Activated effector memory CD4-positive, alpha-beta T cell treated with Interleukin-2 at 50 U/mL for 16 hours (primary cell): ENCODE data around the gene MAST4.

Experiments
- DNase-seq: peaks from one replicate; pipeline ENCODE4 v3.0.0-alpha.2; 2020

Gene MAST4

DNA sequence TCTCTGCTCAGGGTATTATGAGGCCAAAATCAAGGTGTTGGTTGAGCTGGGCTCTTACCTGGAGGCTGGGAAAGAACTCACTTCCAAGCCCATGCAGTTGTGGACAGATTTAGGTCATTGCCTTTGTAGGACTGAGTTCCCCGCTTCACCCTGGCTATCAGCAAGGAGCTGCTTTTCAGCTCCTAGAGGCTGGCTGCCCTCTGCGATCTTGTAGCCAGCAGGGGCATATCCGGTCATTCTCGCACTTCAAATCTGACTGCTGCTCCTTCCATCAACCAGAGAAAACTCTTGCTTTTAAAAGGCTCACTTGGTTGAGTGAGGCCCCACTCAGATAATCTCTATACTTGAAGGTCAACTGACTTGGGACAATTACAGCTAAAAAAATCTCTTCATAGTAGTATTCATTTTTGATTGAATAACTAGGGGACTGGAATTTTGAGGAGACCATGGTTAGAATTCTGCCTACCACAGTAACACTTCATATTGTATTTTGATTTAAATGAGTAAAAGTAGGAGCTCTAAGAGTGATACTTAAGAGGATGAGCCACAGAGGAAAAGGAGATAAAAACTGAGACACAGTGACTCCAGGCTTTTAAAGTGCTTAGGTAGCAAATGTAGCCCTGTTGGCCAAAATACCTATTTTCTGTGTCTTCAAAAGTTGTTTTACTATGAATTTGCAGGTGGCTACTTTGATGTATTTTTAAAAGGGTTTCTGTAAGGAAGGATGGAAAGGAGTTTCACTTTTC lies 463.0 kb downstream of the MAST4 start:
- DNase-seq, result no peak

DNA sequence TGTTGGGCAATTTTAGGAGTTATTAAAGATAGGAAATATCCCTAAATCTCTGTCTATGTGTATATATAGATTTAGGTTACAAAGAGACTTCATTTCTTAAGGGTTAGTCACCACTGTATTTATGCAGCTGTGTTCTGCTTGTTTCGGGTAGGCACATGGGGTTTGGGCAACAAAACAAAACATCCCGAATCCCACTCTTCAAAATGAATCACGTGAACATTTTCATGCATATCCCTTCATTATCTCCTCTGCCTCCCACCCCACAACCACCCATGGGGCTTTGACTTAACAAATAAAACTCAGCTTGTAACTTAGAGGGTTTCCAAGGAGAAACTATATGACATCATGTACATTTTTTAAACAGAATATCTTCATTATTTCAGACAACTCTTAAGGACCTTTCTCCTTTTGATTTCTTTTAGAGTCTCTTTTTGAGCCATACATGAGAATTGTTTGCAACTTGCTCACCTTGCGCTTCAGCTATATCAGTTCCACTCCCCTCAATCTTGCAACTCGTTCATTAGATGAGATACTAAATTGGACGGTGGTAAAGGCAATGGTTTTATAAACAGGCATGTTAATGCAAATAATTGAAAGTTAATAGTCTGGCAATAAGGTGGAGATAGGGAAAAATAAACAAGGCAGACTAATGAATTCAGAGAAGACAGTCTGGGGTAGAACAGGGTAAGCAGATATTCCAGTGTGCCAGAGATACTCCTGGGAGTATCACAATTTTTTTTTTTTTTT lies 463.7 kb downstream of the MAST4 start:
- DNase-seq, result no peak

GRCh38 chr5:67061511-67061910 lies 465.3 kb downstream of the MAST4 start:
- no peak for DNase-seq

DNA sequence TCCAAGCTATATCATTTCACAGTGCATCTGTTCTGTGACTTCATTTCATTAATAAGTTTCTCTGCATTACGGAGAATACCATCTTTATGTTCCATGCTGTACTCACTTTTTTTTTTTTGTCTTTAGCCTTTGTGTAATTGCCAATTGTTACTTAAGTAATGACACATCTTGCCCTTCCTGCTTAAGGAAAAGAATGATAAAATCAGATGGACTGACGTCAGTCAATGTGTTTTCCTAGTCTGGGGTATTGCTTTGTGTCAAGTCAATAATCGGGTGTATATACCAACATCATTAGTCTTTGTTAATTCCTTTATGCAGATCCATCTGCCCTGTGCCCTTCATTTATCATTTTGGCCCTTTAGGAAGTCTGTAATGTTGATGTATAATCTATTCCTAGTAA lies 466.9 kb downstream of the MAST4 start:
- no peak for DNase-seq

- DNase-seq, result no peak
Observed at GRCh38 chr5:67063791-67064190, 467.6 kb downstream of the MAST4 start.

GRCh38 chr5:67065237-67065636 lies 469.0 kb downstream of the MAST4 start:
- no peak for DNase-seq

GRCh38 chr5:67065696-67066095 lies 469.5 kb downstream of the MAST4 start:
- no peak for DNase-seq

- no peak for DNase-seq
Observed at GRCh38 chr5:67066815-67067214, 470.6 kb downstream of the MAST4 start.

- no peak for DNase-seq
Observed at GRCh38 chr5:67073045-67073680, 477.0 kb downstream of the MAST4 start.

DNA sequence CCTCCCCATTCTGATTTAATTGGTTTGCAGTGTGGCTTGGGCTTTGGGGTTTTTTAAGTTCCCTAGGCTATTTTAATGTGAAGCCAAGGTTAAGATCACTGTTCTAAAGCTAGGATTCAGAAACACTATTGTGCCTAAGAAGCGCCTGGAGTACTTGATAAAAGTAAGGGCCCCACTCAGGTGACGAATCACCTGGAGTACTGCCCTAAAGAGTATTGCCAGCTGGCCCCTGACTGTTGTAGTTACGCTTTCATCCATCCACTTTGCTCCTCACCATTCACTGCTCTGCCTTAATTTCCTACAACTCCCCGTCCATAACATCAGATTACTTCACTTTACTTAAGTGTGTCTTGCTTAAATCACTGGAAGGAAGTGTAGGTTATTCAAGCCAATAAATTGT lies 481.1 kb downstream of the MAST4 start:
- DNase-seq, result no peak

GRCh38 chr5:67081261-67081660 lies 485.1 kb downstream of the MAST4 start:
- DNase-seq, result no peak

- DNase-seq, result no peak
Observed at GRCh38 chr5:67082941-67083340, 486.7 kb downstream of the MAST4 start.

- DNase-seq, result no peak
Observed at GRCh38 chr5:67085616-67086015, 489.4 kb downstream of the MAST4 start.

- DNase-seq, result no peak
Observed at GRCh38 chr5:67089200-67089725, 493.1 kb downstream of the MAST4 start.

- no peak for DNase-seq
Observed at GRCh38 chr5:67090040-67090439, 493.8 kb downstream of the MAST4 start.

GRCh38 chr5:67090593-67090992 lies 494.4 kb downstream of the MAST4 start:
- no peak for DNase-seq

GRCh38 chr5:67092535-67092934 lies 496.3 kb downstream of the MAST4 start:
- DNase-seq, result no peak

DNA sequence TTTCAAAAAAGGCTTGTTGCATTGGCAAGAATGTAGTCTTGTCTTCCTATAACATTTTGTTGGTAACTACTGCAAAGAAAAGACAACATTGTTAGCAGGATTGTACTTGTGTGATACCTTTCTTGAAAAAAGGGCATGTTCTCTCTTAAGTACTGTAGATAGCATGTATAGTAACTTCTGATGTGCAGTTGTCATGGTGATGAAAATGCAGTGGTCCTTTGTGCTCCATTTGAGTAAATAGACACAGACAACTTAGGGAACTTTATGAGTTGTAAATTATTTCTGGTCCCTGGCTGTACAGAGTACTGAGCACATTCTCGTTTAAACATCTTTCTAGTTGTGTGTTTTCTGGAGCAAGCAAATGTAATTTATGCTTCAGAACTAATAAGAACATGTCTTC lies 497.1 kb downstream of the MAST4 start:
- DNase-seq, result no peak

DNA sequence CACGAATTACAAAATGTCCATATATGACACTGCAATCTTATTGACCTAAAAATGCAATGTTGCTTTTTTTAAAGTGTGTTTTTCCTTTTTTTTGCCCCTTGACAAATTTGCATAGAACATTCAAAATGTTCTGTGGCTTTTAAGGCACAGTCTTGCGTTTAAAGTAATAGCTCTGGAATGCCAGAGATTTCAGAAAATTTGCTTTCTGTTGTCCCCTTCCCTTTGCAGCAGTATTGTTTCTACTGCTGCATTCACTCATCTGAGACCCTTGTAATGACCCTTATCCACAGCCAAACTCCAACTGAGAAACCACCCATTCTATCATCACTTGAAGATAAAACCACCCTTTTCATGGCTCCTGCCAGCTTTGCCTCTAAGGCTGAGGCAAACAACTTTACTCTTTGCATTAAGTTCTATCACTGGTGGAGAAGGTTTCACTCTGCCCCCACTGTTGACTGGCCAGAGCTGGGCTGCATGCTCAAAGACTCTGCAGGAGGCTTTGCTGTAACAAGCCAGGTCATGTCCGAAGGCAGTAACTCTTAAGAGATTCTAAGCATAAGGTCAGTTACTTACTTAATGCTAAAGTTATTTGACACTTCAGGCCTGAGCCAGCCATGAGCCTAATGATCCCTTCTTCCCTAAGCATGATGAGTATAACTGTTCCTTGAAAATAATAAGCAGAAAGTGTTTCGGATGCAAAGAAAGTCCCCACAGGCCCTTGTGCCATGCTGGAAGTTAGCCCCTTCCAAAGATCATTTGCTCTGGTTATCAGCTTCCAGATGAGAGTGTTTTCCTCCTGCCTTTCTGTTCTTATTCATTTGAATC lies 498.5 kb downstream of the MAST4 start:
- DNase-seq, result no peak

- DNase-seq, result no peak
Observed at GRCh38 chr5:67095346-67096171, 499.4 kb downstream of the MAST4 start.

- no peak for DNase-seq
Observed at GRCh38 chr5:67098656-67099055, 502.5 kb downstream of the MAST4 start.

DNA sequence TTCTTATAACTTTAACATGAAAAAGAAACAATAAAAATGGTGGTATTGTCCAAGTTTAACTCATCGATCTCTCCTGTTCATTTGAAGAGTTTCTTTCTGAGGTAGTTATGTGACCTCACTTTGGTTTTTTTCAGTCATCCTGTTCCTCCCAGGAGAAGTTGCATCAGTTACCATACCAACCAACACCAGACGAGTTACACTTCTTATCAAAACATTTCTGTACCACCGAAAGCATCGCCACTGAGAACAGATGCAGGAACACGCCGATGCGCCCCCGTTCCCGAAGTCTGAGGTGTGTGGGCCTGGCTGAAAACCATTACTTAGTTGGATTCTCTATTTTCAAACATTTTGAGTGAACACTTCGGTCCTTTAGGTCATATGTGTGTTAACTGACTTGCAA lies 504.1 kb downstream of the MAST4 start:
- no peak for DNase-seq
